GOT3 (cell line): ENCODE measurements around the gene LRRC37B.
"Not testable (repeated sequence)": the region's sequence is repeated elsewhere in the genome, so short reads cannot be mapped to it uniquely, and the experiment has no call there.

Experiments
- DNase-seq: peaks from one replicate; lab custom pipeline; 2025; ENCODE audit warnings: mixed read lengths; lab: John Stamatoyannopoulos, UW

The LRRC37B gene

DNA sequence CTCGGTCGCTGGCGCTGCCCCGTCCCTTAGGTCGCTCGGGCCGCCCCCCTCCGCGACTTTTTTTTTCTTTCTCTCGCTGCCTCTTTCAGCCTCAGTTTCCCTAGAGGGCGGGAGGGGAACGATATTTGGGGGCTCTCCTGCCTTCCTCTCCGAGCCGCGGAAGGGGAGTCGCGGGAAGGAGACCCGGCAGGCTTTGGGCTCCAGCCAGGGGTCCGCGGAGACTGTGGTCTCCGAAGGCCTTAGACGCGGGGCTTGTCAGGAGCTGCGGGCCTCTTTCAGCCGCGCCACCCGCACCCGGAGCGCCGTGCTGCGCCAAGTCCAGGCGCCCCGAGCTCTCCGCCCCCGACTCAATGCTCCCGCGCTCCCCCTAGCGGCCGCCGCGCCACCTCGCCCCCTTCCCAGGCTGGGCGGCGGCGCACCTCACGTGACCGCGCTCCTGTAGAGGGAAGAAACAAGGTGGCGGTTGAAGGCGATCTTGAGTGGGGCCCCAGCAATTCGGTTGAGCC lies at the start of gene LRRC37B:
TSS of gene LRRC37B (plus strand) at position 427 of the 506 bp plus-strand sequence. CDS start 14,010 bp downstream, outside the sequence.
- DNase-seq = peak; percentile 49

DNA sequence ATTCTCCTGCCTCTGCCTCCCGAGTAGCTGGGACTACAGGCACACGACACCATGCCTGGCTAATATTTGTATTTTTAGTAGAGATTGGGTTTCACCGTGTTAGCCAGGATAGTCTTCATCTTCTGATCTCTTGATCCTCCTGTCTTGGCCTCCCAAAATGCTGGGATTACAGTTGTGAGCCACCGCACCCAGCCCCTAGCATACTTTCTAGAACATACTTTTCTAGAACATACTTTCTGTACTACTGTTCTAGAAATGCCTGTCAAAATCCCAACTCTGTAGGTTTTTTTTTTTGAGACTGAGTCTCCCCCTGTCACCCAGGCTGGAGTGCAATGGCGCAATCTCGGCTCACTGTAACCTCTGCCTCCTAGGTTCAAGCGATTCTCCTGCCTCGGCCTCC lies 43.1 kb upstream of the LRRC37B start:
- not testable (repeated sequence) for DNase-seq

DNA sequence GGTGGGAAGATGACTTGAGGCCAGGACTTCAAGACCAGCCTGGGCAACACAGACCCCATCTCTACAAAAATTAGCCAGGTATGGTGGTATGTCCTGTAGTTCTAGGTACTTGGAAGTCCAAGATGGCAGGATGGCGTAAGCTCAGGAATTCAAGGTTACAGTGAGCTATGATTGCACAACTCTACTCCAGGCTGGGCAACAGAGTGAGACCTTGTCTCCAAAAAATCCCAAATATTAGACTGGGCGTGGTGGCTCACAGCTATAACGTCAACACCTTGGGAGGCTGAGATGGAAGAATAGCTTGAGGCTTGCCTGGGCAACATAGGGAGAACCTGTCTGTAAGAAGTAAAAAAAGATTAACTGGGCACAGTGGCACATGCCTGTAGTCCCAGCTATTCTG lies 39.5 kb upstream of the LRRC37B start:
- no peak for DNase-seq

DNA sequence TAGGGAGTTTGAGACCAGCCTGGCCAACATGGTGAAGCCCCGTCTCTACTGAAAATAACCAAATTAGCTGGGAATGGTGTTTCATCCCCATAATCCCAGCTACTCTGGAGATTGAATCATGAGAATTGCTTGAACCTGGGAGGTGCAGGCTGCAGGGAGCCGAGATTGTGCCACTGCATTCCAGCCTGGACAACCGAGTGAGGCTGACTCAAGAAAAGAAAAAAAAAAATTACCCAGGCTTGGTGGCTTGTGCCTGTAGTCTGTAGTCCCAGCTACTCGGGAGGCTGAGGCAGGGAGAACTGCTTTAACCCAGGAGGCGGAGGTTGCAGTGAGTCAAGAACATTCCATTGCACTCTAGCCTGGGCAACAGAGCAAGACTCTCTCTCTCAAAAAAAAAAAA lies 36.8 kb upstream of the LRRC37B start:
- DNase-seq = not testable (repeated sequence)

DNA sequence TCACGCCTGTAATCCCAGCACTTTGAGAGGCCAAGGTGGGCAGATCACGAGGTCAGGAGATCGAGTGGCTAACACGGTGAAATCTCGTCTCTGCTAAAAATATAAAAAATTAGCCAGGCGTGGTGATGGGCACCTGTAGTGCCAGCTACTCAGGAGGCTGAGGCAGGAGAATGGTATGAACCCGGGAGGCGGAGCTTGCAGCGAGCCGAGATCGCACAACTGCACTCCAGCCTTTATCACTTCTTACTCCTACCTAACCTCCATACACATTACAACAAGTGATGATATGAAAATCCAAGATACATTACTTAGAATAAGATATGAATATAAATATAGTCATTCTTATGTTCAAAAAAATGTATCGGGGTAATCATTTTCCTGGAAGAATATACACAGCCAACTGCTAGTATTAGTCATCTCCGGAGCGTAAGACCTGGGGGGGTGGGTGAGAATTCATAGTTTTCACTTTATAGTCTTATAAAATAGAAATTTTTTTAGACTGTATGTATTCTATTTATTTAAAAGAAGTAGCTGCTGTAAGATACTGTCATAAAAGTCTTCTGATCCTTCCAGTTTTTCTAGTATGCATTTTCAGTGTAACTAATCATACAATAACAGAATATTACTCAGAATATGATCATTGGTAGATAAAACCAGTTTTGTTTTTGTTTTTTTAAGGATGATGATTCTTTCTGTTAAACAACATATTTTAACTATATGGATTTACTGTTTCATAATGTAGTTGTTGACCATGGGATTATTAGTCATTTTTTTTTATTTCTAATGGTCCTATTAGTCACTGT lies 32.7 kb upstream of the LRRC37B start:
- DNase-seq = not testable (repeated sequence)

DNA sequence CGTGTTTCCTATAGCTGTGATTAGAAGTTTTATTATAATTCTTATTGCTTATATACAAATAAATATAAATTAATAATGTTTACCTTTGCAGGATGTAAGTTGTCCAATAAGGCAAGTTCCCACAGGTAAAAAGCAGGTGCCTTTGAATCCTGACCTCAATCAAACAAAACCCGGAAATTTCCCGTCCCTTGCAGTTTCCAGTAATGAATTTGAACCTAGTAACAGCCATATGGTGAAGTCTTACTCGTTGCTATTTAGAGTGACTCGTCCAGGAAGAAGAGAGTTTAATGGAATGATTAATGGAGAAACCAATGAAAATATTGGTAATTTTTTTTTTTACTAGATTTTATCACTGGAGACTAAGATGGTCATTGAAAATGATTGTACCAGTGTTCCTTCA lies 31.8 kb upstream of the LRRC37B start:
- not testable (repeated sequence) for DNase-seq

DNA sequence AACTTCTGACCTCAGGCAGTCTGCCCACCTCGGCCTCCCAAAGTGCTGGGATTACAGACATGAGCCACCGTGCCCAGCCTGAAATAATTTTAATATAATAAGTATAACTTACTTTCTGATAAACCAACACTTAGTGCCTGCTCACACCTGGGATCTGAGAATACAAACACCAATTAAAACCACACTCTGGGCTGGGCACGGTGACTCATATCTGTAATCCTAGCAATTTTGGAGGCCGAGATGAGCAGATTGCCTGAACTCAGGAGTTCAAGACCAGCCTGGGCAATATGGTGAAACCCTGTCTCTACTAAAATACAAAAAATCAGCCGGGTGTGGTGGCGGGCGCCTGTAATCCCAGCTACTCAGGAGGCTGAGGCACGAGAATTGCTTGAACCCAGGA lies 15.4 kb upstream of the LRRC37B start:
- not testable (repeated sequence) for DNase-seq

DNA sequence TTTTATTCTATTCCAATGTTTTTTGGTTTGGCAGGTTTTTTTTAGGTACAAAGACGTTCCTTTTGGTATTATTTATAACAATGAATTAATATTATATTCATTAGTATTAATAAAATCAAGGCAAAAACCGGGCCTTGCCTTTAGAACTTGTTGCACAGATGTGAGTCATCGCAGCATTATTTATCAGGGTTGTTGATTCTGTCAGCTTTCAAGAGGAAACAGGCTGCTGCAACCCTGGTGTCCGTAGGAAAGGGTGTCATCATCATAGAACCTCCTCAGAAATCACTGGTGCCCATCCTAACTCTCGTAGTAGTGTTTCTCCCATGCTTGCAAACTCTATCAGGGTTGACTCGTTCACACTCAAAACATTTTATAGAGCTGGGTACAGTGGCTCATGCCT lies 10.2 kb upstream of the LRRC37B start:
- no peak for DNase-seq

DNA sequence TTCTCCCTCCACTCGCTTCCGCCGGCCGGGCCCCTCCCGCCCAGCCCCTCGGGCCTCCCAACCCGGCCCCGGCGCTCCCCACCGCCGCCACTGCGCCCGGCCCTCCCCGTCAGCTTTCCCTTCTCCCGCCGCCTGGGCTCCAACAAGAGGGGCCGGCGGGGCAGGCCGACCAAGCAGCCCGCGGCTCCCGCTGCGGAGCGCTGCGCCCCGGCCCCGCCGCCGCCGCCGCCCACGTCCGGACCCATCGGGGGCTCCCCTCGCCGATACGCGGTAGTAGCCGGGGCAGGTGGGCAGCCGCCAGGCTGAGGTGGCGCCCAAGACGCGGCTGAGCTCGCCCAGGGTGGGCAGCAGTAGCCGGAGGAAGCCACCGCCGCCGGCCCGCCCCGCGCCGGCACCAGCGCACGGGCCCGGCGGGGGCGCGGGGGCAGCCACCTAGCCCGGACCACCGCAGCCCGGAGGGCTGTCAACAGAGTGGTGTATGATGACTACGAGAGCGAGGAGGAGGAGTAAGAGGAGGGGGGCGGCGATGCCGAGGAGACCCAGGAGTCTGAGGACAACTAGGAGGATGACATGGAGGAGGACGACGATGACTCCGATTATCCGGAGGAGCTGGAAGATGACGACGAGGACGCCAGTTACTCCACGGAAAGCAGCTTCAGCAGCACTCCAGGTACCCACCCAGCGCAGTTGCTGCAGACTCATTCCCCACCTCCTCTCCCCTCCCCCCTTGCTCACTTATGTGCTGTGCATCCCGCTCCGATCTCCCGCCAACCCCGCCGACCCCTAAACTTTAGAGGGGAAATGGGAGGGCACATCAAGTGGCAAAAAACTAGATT lies 498 bp downstream of the LRRC37B start:
- DNase-seq = no peak

DNA sequence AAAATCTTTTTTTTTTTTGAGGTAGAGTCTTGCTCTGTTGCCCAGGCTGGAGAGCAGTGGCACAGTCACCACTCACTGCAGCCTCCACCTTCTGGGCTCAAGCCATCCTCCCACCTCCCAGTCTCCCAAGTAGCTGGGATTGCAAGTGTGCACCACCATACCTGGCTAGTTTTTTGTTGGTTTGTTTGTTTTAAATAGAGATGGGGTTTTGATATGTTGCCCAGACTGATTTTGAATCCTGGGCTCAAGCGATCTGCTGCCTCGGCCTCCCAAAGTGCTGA lies 2.0 kb downstream of the LRRC37B start:
- no peak for DNase-seq

DNA sequence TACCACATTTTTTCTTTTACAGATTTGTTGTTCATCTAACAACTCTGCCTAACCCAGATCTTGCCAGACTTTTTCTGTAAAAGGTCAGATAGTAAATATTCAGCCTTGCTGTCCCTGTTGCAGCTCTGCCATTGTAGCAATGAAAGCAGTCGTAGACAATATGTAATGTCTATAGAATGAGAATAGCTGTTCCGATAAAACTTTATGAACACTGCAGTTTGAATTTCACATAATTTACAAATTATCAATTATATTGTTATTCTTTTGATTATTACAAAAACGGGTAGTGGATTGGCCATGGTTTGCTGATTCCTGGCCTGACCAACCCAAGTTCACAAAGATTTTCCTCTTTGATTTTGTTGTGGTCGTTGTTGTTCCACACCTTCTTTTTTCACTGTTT lies 2.9 kb downstream of the LRRC37B start:
- DNase-seq = no peak

DNA sequence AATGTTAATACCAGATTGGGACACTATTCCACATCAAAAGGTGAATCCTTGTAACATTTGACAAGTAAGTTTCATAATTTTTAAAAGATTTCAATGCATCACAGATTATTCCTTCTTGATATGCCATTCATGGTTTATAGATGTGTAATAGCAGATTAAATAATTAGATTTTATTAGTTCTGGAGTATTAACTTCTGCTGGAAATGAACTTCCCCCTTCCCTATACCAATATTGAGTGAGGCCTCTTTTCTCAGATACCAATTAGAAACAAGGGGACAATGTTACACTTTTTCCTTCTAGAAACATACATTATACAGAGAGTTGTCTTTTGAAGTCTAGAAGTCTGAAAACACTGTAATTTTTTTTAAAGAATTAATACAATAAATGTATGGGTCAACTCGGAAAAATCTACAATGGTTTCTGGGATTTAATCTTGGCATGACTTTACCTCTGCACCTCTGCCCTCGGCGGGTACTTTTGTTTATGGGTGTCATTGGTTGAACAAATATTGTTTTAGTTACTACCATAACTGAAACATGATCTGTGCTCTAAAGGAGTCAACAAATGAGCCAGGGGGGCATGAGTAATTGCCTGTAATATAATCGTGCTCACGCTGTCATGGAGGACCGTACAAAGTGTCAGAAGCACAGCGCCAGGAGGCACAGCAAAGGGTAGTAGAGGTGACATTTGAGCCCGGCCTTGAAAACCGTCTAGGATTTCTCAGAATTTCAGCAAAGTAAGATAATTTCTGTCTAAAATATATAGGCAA lies 8.2 kb downstream of the LRRC37B start:
- no peak for DNase-seq

DNA sequence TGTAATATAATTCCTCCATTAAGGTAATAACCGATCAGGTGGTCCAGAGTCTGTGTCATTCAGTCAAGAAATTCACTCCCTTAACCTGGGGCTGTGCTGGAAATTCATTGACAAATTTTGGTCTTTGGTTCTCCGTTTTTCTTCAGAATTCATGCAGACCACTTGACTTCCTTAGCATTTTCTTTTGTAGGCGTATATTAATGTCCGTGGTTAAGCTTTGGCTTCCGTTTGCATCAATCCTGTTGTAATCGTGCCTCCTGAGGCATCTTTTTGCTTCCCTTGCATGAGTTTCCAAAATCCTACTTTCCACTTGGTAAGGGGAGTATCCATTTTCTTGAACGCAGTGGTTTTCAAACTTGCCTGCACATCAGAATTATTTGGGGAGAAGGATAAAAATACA lies 9.0 kb downstream of the LRRC37B start:
- DNase-seq = no peak

DNA sequence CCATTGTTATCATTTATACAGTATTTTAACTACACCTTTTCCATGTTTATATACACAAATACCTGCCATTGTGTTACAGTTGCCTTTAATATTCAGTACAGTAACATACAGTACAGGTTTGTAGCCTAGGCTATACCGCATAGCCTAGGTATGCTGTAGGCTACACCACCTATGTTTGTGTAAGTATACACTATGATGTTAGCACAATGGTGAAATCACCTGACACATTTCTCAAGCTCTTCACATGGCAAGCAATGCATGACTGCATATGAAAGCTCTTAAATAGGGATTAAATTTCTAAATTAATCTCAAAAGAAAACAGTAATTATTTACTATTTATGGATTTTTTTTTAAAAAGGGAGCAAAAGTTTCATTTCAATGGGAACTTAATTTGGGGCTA lies 12.0 kb downstream of the LRRC37B start:
- no peak for DNase-seq

DNA sequence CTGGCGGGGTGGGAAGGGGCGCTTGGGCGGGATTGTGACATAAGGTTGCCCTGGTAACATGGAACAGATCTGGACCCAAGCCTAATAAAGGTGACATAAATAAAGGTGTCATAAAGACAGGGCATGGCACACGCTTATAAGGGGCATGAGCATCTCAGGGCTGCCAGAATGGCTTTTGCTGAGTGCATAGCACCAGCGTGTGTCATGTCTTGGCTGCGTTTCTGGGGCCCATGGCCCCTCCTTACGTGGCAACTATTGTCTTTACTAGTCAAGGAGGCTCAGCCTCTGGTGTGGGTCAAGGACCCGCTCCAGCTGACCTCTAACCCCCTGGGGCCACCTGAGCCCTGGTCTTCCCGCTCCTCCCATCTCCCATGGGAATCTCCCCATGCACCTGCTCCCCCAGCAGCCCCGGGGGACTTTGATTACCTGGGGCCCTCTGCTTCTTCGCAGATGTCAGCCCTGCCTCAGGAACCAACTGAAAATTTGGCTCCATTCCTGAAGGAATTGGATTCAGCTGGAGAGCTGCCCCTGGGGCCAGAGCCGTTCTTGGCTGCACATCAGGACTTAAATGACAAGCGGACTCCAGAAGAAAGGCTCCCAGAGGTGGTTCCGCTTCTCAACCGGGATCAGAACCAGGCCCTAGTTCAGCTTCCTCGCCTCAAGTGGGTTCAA lies 13.9 kb downstream of the LRRC37B start:
- no peak for DNase-seq

DNA sequence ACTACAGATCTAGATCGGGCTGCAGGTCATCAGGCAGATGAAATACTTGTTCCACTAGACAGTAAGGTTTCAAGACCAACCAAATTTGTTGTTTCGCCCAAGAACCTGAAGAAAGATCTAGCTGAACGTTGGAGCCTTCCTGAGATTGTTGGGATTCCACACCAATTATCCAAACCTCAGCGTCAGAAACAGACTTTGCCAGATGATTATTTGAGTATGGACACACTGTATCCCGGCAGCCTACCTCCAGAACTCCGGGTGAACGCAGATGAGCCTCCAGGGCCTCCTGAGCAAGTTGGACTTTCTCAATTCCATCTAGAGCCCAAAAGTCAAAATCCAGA lies 14.4 kb downstream of the LRRC37B start:
- DNase-seq = no peak

DNA sequence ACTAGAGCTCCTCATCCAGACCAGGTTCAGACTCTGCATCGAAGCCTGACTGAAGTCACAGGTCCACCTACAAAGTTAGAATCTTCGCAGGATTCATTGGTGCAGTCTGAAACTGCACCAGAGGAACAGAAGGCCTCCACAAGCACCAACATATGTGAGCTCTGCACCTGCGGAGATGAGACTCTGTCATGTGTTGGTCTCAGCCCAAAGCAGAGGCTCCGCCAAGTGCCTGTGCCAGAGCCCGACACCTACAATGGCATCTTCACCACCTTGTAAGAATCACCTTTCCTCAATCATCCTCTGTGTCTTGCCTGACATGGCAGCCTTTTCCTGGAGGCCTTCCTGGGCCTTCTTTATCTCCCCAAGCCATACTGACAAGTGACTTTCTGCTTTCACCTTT lies 15.4 kb downstream of the LRRC37B start:
- not testable (repeated sequence) for DNase-seq

DNA sequence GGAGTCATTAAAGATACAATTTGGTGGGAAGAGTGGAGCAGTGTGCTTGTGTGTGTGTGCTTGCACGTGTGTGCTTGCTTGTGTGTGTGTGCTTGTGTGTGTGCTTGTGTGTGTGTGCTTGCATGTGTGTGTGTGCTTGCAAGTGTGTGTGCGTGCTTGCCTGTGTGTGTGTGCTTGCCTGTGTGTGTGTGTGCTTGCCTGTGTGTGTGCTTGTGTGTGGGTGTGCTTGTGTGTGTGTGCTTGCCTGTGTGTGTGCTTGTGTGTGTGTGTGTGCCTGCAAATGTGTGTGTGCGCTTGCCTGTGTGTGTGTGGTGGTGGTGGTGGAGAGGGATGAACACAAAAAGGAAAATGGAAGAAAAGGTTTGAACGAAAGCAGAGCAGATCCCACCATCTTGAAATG lies 20.1 kb downstream of the LRRC37B start:
- DNase-seq = not testable (repeated sequence)

DNA sequence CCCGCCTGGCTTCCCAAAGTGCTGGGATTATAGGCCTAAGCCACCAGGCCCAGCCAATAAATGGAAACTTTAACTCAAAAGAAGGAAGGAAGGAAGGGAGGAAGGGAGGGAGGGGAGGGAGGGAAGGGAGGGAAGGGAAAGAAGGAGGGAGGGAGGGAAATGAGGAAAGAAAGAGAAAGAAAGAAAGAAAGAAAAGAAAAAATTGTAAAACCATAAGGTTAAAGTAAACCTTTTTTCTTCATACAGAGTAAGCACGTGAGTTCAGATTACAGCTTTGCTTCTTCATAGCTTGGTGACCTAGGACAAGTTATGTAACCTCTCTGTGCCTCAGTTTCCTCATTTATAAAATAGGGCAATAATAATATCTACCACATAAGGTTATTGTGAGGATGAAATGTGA lies 26.0 kb downstream of the LRRC37B start:
- no peak for DNase-seq

DNA sequence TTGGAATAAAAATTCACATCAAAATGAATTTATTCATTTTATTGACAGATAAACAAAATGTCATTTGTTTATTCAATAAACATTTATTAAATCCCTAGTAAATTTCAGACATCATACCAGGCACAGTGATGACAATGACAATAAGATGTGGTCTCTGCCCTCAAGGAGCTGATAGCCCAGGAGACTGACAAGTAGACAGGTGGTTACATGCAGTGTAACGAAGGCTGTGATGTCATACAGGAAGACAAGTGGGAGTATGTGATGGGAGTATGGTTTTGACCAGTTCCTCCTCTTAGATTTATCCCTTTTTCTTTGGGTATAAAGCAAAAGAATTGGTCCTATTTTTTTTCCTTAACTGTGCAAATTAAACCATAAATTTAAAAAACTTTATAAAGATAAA lies 26.6 kb downstream of the LRRC37B start:
- not testable (repeated sequence) for DNase-seq

DNA sequence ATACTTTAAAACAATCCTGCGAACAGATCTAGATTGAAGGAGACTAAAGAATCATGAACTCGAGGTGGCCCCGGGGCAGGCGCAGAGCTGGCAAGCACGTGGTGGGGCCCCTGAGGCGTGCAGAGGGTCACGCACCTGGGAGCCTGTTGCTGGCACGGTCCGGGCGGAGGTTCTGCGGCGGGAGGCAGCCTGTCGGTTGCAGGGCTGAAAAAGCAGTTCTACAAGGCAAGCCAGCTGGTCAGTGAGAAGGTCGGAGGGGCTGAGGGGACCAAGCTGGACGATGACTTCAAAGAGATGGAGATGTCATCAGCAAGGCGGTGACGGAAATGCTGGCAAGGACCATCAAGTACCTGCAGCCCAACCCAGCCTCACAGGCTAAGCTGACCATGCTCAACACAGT lies 33.1 kb downstream of the LRRC37B start:
- not testable (repeated sequence) for DNase-seq

DNA sequence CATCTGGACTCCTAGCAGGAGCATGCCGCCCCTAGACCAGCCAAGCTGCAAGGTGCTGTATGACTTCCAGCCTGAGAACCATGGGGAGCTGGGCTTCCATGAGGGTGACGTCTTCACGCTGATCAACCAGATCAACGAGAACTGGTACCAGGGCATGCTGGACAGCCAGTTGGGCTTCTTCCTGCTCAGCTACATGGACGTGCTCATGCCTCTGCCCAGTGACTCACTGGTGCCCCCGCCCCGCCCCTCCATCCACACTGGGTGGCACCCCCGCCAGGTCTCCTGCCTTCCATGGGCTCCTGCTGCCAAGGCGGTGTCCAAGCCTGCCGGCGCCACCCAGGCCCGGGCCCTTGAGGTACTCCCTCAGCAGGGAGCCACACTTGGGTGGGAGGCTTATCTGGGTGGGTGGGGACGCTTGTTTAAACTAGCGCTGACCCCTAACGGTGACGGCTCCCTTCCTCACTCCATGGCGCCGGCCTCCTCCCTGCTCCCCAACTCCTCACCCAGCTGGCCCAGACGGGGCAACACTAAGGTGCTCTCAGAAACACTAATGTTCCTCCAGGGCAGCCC lies 34.2 kb downstream of the LRRC37B start:
- DNase-seq = not testable (repeated sequence)
